Heart right ventricle (tissue), 16 donors: ENCODE measurements around the gene GCK. TPM values are rescaled to one million over a fixed set of nuclear protein-coding genes. Genes with fewer than 3 reads are reported as not detected.

ENCODE experiments used
- ATAC-seq, 8 donors: fragments of 200-7000 bp; cut with Tn5 transposase; one replicate each; pipeline ENCODE4 v1.9.1; 2020; ENCODE audit warnings: mild to moderate bottlenecking in 8 of 8, moderate library complexity in 8 of 8, moderate number of reproducible peaks in 1 of 8
- DNase-seq, 2 donors: peaks; one replicate each; pipeline ENCODE4 v3.0.0-alpha.2; 2020
- H3K27ac ChIP-seq, 10 donors: fragments of 200-600 bp; sonication (generic) in 2 of 10; one replicate each; pipeline versions ENCODE4 v1.5.0 to v1.8.0; 2020 to 2022; ENCODE audit warnings: mild to moderate bottlenecking in 3 of 10
- H3K27me3 ChIP-seq, 7 donors: fragments of 200-600 bp; one replicate each; pipeline ENCODE4 v1.8.0; 2021 to 2022; ENCODE audit warnings: mild to moderate bottlenecking in 2 of 7
- H3K36me3 ChIP-seq, 9 donors: fragments of 200-600 bp; sonication (generic) in 1 of 9; one replicate each; pipeline versions ENCODE4 v1.5.0 to v1.8.0; 2020 to 2022; ENCODE audit warnings: mild to moderate bottlenecking in 2 of 9
- H3K4me1 ChIP-seq, 9 donors: fragments of 200-600 bp; sonication (generic) in 1 of 9; one replicate each; pipeline versions ENCODE4 v1.5.0 to v1.8.0; 2020 to 2022; ENCODE audit warnings: mild to moderate bottlenecking in 4 of 9
- H3K4me3 ChIP-seq, 10 donors: fragments of 200-600 bp; sonication (generic) in 2 of 10; one replicate each; pipeline versions ENCODE4 v1.5.0 to v1.8.0; 2020 to 2022; ENCODE audit warnings: mild to moderate bottlenecking in 7 of 10, moderate library complexity in 2 of 10
- H3K9me3 ChIP-seq, 11 donors: fragments of 200-600 bp in 10 of 11; sonication (generic) in 2 of 11; one replicate each; pipeline versions ENCODE4 v1.5.0 to v1.8.0; 2013 to 2022; ENCODE audit warnings: mild to moderate bottlenecking in 2 of 11, control low read depth in 1 of 11, moderate library complexity in 1 of 11
- CTCF ChIP-seq, 9 donors: fragments of 200-600 bp; sonication (generic) in 2 of 9; IDR thresholded peaks; one replicate each; pipeline versions ENCODE4 v1.5.0 to v1.8.0; 2021 to 2022; ENCODE audit warnings: antibody characterized with exemption in 9 of 9, mild to moderate bottlenecking in 5 of 9, moderate library complexity in 1 of 9
- WGBS, 2 donors: extraction: QIAGEN DNeasy Blood & Tissue Kit; methylation state at CpG; one replicate each; pipeline ENCODE4 v1.1.7; 2013; ENCODE audit warnings: inconsistent platforms in 1 of 2; 5-methylcytosine and 5-hydroxymethylcytosine counted together
- intact Hi-C, 10 donors: fragments of 100-400 bp; cut with DNase I; formaldehyde crosslinking; loops; one replicate each; pipeline versions ENCODE4 v1.11.1 to v1.14.2; 2022
- polyA plus RNA-seq, 2 donors: library from polyadenylated mRNA; stranded (reverse); fragments of 200-250 nt; gene quantifications; one replicate each; pipeline ENCODE4 v1.2.3, GENCODE V29; 2013
- total RNA-seq, 10 donors: library from RNA; stranded (reverse); fragmentation: NEBNext Ultra II Directional in 3 of 10; extraction: Animal tissue kit (Norgen Biotek cat#: 25700) in 3 of 10; gene quantifications; one replicate each; pipeline versions ENCODE4 v1.2.1 to v1.2.4, GENCODE V29; 2021 to 2023
- donor health status: Arrhythmogenic right ventricular cardiomyopathy.
- donor health status: ischemic (EF 13 %, LVEDD 7.1; RV severe dilation, severe dysfunction).
- donor health status: healthy with polysubstance abuse.
- donor health status: DM: no; HTN: yes; CAD: no.
- donor health status: DM: no; HTN: no; CAD: no.
- donor health status: ischemic (EF 25% LVEDD 6.9; RV normal size, moderate dysfunction).
- donor health status: ischemic (EF 25% LVEDD 5.7; RV mildly dilated, moderate dysfunction).
- donor health status: healthy.
- donor health status: DM: yes; HTN: yes; CAD: no.
- donor health status: Ischemic cardiomyopathy.
- donor health status: ischemic (EF 35%, LVEDD 5.7; RV mildly dilated, moderate dysfunction).
- donor health status: nonischemic (EF 11% LVEDD 7.7; RV severe dilation, severe dysfunction).
- donor health status: DM: yes; HTN: yes; CAD: no.
- donor health status: PGD.
- donor health status: ischemic (EF 29% LVEDD 5.4; RV normal size, mild dysfunction).
- donor health status: nonischemic (EF 23%, LVEDD 6.1; RV moderate dilation, normal function).

Gene GCK
- total and polyA plus RNA-seq, 12 donors: 0.50 to 6.0 (median 1.5) TPM

- Histone ChIP-seq H3K9me3 (no peaks in the 10 kb centered on the region), H3K27ac (no peak overlapping the region), H3K4me1 (peaks cover 0 to 26% (median 12%) of the 10 kb centered on the region in 9 donors), H3K4me3 (peak overlapping the region in 8 of 10 donors; percentile 50 to 59 (median 54)), H3K36me3 (no peaks in the 10 kb centered on the region), H3K27me3 (peaks cover 0 to 26% (median 9%) of the 10 kb centered on the region in 7 donors)
- DNase-seq (no peak), ATAC-seq (no peak)
- WGBS, 2 donors: 70 to 76% methylated on average over 31 of the region's 31 CpGs
- intact Hi-C loops: loop anchor here in 2 of 10 donors (10.0 kb wide), 1 partner anchor 50 kb away; no protein-coding TSS in a partner anchor
- TF ChIP-seq CTCF (IDR thresholded peaks at IDR 0.05): no peak
These were observed 44.2 kb downstream of the GCK start for GRCh38 chr7:44144968-44145478.

- DNase-seq (no peak), ATAC-seq (no peak)
- no peak for TF ChIP-seq CTCF (IDR thresholded peaks at IDR 0.05)
- Histone ChIP-seq H3K4me3 (no peak overlapping the region), H3K36me3 (no peaks in the 10 kb centered on the region), H3K27me3 (peaks cover 0 to 26% (median 9%) of the 10 kb centered on the region in 7 donors), H3K4me1 (peaks cover 0 to 26% (median 12%) of the 10 kb centered on the region in 9 donors), H3K27ac (no peak overlapping the region), H3K9me3 (no peaks in the 10 kb centered on the region)
- intact Hi-C loops: loop anchor here in 2 of 10 donors (10.0 kb wide), 1 partner anchor 50 kb away; no protein-coding TSS in a partner anchor
- WGBS, 2 donors: 90 to 91% methylated on average over 6 of the region's 6 CpGs
These were observed 44.7 kb downstream of the GCK start for GRCh38 chr7:44144426-44144967.

DNA sequence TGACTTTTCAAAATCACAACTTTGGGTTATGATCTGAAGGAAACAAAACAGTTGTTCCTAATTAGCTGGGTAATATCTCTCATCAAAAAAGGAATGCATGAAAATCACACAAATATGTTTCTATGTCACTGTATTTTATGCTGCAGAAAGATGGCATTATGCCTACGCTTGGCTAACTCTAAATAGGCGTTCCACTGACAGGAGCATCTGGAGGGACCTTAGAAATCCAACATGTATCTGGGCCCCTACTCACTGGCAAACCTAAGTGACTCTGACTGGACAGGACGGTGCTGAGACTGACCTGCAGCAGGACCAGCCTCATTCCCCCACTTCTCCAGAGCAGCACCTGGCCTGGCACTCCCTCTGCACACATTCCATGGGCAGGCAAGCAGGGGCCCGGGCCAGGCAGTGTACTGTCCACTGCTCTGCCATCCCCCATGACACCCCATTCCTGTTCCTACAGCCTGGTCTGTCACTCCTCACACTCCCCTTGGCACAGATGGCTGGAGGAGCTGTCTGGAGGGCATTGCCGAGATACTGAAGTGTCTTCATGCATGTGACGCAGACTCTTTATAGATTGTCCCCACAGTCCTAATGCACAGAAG is 45.5 kb downstream of the GCK start:
- H3K27ac ChIP-seq: no peak overlapping the region
- H3K27me3 ChIP-seq: peaks cover 0 to 26% (median 9%) of the 10 kb centered on the region in 7 donors
- ATAC-seq (no peak), DNase-seq (no peak)
- WGBS, 2 donors: 64 to 74% methylated on average over 6 of the region's 6 CpGs
- intact Hi-C loops: loop anchor here in 2 of 10 donors (10.0 kb wide), 1 partner anchor 51 kb away; no protein-coding TSS in a partner anchor
- no peak for TF ChIP-seq CTCF (IDR thresholded peaks at IDR 0.05)
- H3K4me3 ChIP-seq: no peak overlapping the region
- H3K4me1 ChIP-seq: peaks cover 0 to 26% (median 12%) of the 10 kb centered on the region in 9 donors
- no peaks in the 10 kb centered on the region for H3K36me3 ChIP-seq
- no peaks in the 10 kb centered on the region for H3K9me3 ChIP-seq

- H3K27me3 ChIP-seq: peaks cover 0 to 26% (median 9%) of the 10 kb centered on the region in 7 donors
- DNase-seq: no peak
- H3K4me3 ChIP-seq: no peak overlapping the region
- TF ChIP-seq CTCF (IDR thresholded peaks at IDR 0.05): no peak
- 92 to 95% methylated on average over 4 of the region's 4 CpGs for WGBS, 2 donors
- H3K4me1 ChIP-seq: peaks cover 0 to 26% (median 12%) of the 10 kb centered on the region in 9 donors
- intact Hi-C loops: loop anchor here in 2 of 10 donors (10.0 kb wide), 1 partner anchor 53 kb away; no protein-coding TSS in a partner anchor
- peak overlapping the region in 2 of 10 donors; percentile 59 to 66 for H3K27ac ChIP-seq
- ATAC-seq: no peak
- no peaks in the 10 kb centered on the region for H3K9me3 ChIP-seq
- H3K36me3 ChIP-seq: no peaks in the 10 kb centered on the region
These were observed 47.2 kb downstream of the GCK start for GRCh38 chr7:44142028-44142427.
